Gastroesophageal sphincter (tissue), 3 donors: ENCODE results near the gene TMEM185B.

Experiments
- EP300 ChIP-seq: sonication (generic); formaldehyde crosslinking; IDR thresholded peaks from one replicate; pipeline ENCODE4 v1.6.1; 2017; ENCODE audit warnings: antibody characterized with exemption, mild to moderate bottlenecking
- POLR2A ChIP-seq, 2 donors: fragments of 450-650 bp; IDR thresholded peaks; one replicate each; pipeline ENCODE4 v1.6.1; 2017; ENCODE audit warnings: antibody characterized with exemption in 2 of 2, mild to moderate bottlenecking in 2 of 2, moderate library complexity in 1 of 2
- POLR2AphosphoS5 ChIP-seq: sonication (generic); formaldehyde crosslinking; IDR thresholded peaks from one replicate; pipeline ENCODE4 v1.6.1; 2017; ENCODE audit warnings: antibody characterized with exemption
- TF ChIP-seq, protein P1 (sequence below), 4 experiments: fragments of 200-600 bp in 2 of 4; fragments of 450-650 bp in 2 of 4; sonication (generic) in 1 of 4; IDR thresholded peaks; one replicate each; pipeline ENCODE4 v1.5.1; 2017 to 2019; ENCODE audit warnings: antibody characterized with exemption in 4 of 4, mild to moderate bottlenecking in 2 of 4, moderate library complexity in 2 of 4

DNA sequence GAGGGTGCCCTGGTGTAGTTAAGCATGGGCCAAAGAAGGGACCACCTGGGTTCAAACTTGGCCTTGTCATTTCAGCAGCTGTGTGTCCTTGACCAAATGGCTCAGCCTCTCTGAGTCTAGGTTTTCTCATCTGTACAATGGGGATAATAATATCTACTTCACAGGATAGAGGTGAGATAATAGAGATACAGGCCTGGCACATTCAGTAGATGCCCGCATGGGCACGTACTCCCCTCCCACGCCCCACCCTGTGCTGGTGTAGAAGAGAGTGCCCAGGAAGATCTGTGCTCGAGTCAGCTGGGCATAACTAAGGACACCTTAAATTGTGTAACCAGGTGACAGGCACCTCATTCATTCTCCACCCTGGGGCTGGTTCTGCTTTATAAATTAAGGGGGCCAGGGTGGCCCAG, 8.4 kb upstream of the TMEM185B start:
- TF ChIP-seq, protein P1, sequence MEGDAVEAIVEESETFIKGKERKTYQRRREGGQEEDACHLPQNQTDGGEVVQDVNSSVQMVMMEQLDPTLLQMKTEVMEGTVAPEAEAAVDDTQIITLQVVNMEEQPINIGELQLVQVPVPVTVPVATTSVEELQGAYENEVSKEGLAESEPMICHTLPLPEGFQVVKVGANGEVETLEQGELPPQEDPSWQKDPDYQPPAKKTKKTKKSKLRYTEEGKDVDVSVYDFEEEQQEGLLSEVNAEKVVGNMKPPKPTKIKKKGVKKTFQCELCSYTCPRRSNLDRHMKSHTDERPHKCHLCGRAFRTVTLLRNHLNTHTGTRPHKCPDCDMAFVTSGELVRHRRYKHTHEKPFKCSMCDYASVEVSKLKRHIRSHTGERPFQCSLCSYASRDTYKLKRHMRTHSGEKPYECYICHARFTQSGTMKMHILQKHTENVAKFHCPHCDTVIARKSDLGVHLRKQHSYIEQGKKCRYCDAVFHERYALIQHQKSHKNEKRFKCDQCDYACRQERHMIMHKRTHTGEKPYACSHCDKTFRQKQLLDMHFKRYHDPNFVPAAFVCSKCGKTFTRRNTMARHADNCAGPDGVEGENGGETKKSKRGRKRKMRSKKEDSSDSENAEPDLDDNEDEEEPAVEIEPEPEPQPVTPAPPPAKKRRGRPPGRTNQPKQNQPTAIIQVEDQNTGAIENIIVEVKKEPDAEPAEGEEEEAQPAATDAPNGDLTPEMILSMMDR (IDR thresholded peaks at IDR 0.05), result no peak
- TF ChIP-seq POLR2AphosphoS5, result no peak
- no peak for TF ChIP-seq POLR2A (IDR thresholded peaks at IDR 0.05)
- no peak for TF ChIP-seq EP300
